ENCODE measurements around the gene WFDC5.

WFDC5 gene

GRCh38 chr20:45113865-45114264 is 1.1 kb downstream of the WFDC5 start:
- no peak for DNase-seq

- DNase-seq, result no peak
Observed at GRCh38 chr20:45112754-45113153, 2.2 kb downstream of the WFDC5 start.

- no peak for DNase-seq
Observed at GRCh38 chr20:45111799-45112471, 3.0 kb downstream of the WFDC5 start.

GRCh38 chr20:45111285-45111684 is 3.7 kb downstream of the WFDC5 start:
- DNase-seq, result peak; percentile 42

- DNase-seq, result no peak
Observed at GRCh38 chr20:45110301-45110700, 4.7 kb downstream of the WFDC5 start.

- no peak for DNase-seq
Observed at GRCh38 chr20:45109634-45110033, 5.3 kb downstream of the WFDC5 start.

- DNase-seq, result no peak
Observed at GRCh38 chr20:45105317-45105716, 9.7 kb downstream of the WFDC5 start.

- DNase-seq, result peak; percentile 28
Observed at GRCh38 chr20:45104786-45105185, 10.2 kb downstream of the WFDC5 start.

- no peak for DNase-seq
Observed at GRCh38 chr20:45103072-45103471, 11.9 kb downstream of the WFDC5 start.

GRCh38 chr20:45101333-45101850 is 13.6 kb downstream of the WFDC5 start:
- DNase-seq, result no peak

- no peak for DNase-seq
Observed at GRCh38 chr20:45100563-45101245, 14.3 kb downstream of the WFDC5 start, which contains the start of gene KCNS1. TSS of gene KCNS1 (minus strand) at chr20:45101127. CDS start at chr20:45099236, 1,891 bp downstream.

- DNase-seq, result no peak
Observed at GRCh38 chr20:45098103-45098773, 16.7 kb downstream of the WFDC5 start.

- no peak for DNase-seq
Observed at GRCh38 chr20:45097485-45098102, 17.4 kb downstream of the WFDC5 start.

- peak; percentile 8 for DNase-seq
Observed at GRCh38 chr20:45096781-45097180, 18.2 kb downstream of the WFDC5 start.

GRCh38 chr20:45095805-45096238 is 19.2 kb downstream of the WFDC5 start:
- DNase-seq, result peak; percentile 27

- DNase-seq, result no peak
Observed at GRCh38 chr20:45094864-45095574, 20.0 kb downstream of the WFDC5 start.

GRCh38 chr20:45094201-45094600 is 20.8 kb downstream of the WFDC5 start:
- DNase-seq, result no peak

- DNase-seq, result no peak
Observed at GRCh38 chr20:45092898-45093297, 22.1 kb downstream of the WFDC5 start.

- DNase-seq, result no peak
Observed at GRCh38 chr20:45091366-45091765, 23.6 kb downstream of the WFDC5 start.

GRCh38 chr20:45090481-45090880 is 24.5 kb downstream of the WFDC5 start:
- DNase-seq, result no peak

- peak; percentile 55 for DNase-seq
Observed at GRCh38 chr20:45088247-45088646, 26.7 kb downstream of the WFDC5 start.

- peak; percentile 81 for DNase-seq
Observed at GRCh38 chr20:45087814-45088213, 27.2 kb downstream of the WFDC5 start.
